ENCODE measurements around the gene ATRNL1.

DNA sequence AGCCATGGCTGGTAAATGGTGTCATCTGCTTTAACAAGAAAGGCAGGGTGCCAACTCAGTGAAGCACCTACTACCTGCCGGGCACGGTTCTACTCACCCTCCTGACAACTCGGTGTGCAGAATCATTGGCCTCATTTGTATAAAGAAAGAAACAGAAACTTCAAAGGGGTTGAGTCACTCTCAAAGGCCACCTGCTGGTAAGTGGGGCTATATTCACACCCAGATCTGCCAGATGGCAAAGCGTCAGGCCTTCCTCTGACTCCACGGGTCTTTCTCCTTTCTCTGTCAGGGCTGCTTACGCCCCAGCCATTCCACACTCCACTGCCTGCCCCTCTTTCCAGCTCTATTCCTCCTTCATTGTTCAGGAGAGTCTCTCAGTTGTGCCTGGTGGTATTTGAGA is 870.7 kb downstream of the ATRNL1 start:
- TF ChIP-seq, protein P1, sequence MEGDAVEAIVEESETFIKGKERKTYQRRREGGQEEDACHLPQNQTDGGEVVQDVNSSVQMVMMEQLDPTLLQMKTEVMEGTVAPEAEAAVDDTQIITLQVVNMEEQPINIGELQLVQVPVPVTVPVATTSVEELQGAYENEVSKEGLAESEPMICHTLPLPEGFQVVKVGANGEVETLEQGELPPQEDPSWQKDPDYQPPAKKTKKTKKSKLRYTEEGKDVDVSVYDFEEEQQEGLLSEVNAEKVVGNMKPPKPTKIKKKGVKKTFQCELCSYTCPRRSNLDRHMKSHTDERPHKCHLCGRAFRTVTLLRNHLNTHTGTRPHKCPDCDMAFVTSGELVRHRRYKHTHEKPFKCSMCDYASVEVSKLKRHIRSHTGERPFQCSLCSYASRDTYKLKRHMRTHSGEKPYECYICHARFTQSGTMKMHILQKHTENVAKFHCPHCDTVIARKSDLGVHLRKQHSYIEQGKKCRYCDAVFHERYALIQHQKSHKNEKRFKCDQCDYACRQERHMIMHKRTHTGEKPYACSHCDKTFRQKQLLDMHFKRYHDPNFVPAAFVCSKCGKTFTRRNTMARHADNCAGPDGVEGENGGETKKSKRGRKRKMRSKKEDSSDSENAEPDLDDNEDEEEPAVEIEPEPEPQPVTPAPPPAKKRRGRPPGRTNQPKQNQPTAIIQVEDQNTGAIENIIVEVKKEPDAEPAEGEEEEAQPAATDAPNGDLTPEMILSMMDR (IDR thresholded peaks at IDR 0.05), result no peak
- no peak for TF ChIP-seq POLR2A (IDR thresholded peaks at IDR 0.05)

Data from Peyer's patch (tissue), 4 donors.